ENCODE measurements around the gene ROBO1. TPM values are rescaled to one million over a fixed set of nuclear protein-coding genes. Genes with fewer than 3 reads are reported as not detected.
"Not testable (repeated sequence)": the region's sequence is repeated elsewhere in the genome, so short reads cannot be mapped to it uniquely, and the experiment has no call there.

ROBO1 gene
- total RNA-seq, 1 donor from 2014 or later = 10.8 TPM

- intact Hi-C loops (cut with DNase I) = no loop called here
These were observed 1025.3 kb downstream of the ROBO1 start for GRCh38 chr3:78742491-78742890.

GRCh38 chr3:78742041-78742440, 1025.8 kb downstream of the ROBO1 start:
- intact Hi-C loops (cut with DNase I) = no loop called here
- no peak for DNase-seq (ENCODE audit: missing footprints)
- no peak for ATAC-seq

More at GRCh38 chr3:78742491-78742890, 1025.3 kb downstream of the ROBO1 start:
- no peak for ATAC-seq
- no peak for DNase-seq (ENCODE audit: missing footprints)

- no peak for ATAC-seq
- intact Hi-C loops (cut with DNase I) = no loop called here
- DNase-seq (ENCODE audit: missing footprints) = no peak
These were observed 1026.6 kb downstream of the ROBO1 start for GRCh38 chr3:78741066-78741645.

DNA sequence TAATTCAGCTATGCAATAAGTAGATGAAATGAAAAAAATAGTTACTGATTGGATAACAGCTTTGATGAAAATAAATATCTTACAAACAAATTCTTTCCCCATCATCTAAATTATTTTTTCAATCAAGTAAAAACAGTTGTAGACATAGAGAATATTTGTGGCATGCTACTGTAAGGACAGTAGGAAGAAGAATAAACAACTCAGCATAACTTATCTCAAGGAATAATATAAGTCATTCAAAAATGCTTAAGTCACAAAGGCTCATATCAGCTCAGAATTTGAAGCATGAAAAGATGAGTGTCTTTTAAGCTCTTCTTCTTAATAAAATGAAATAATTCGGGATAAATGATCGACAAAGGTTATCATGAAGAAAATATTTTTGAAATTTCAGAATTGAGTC, 1029.0 kb downstream of the ROBO1 start:
- ATAC-seq = no peak
- intact Hi-C loops (cut with DNase I) = no loop called here
- DNase-seq (ENCODE audit: missing footprints) = no peak

DNA sequence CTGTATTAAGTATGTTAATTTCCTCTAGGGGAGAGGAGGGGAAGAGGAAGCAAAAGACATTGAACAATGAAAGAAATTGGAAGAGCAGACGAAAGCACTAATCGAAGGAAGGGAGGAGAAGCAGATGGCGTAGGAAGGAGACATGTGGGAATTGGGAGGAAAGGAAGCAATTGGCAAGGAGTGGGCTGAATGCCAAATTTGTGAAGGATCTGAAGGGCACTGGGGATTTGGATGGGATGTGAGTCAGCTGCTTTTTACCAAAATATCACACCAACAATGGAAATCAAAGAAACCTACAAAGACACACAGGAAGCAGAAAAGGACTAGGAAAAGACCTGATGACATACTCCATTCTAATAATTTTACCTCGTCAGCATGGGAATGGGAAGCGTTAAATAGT, 1029.8 kb downstream of the ROBO1 start:
- no peak for DNase-seq (ENCODE audit: missing footprints)
- intact Hi-C loops (cut with DNase I) = no loop called here
- ATAC-seq = peak; percentile 85

DNA sequence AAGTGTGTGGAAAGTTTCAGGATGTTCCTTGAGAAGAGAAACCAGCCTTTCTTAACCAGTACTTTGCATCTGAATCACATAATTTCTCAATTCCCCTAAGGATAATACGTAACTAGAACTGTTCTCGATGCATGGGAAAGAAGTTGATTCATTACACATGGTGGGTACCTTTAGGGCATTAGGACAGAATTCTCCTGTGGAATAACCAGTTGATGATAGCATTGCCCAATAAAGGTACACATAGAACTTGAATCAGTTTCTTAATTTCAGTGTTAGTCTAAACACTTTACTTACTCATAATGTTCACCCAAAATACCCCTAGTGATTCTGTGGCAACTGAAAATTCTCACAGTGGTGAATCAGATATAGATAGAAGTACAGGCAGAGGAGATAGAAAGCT, 1030.9 kb downstream of the ROBO1 start:
- ATAC-seq (peak; percentile 49), DNase-seq (ENCODE audit: missing footprints) (no peak)
- intact Hi-C loops (cut with DNase I) = no loop called here

- no peak for DNase-seq (ENCODE audit: missing footprints)
- ATAC-seq = no peak
- intact Hi-C loops (cut with DNase I) = no loop called here
These were observed 1033.7 kb downstream of the ROBO1 start for GRCh38 chr3:78734048-78734637.

GRCh38 chr3:78732893-78733292, 1034.9 kb downstream of the ROBO1 start:
- no peak for DNase-seq (ENCODE audit: missing footprints)
- intact Hi-C loops (cut with DNase I) = no loop called here
- ATAC-seq = no peak

GRCh38 chr3:78732471-78732870, 1035.3 kb downstream of the ROBO1 start:
- DNase-seq (ENCODE audit: missing footprints) = no peak
- intact Hi-C loops (cut with DNase I) = no loop called here
- ATAC-seq = no peak

DNA sequence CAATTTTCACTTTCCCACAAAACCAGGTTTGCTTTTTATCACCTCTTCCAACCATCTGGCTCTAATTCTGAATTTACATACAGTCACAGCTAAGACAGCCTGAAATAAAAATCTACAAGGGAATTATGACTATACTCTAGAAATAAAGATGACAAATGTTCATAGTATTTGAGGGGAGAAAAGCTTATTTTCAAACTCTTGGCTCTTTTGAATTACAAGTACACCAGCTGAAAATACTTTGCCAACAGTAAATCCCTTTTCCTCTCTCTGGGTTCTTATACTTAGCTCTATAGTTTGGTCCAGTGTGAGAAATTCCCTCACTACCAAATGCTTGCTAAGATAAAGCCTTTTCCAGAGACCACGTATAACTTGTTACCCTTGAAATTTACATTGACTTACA, 1037.9 kb downstream of the ROBO1 start:
- intact Hi-C loops (cut with DNase I) = no loop called here
- ATAC-seq (no peak), DNase-seq (ENCODE audit: missing footprints) (no peak)

GRCh38 chr3:78728406-78729145, 1039.2 kb downstream of the ROBO1 start:
- intact Hi-C loops (cut with DNase I) = no loop called here
- DNase-seq (ENCODE audit: missing footprints) (peak; percentile 82), ATAC-seq (peak; percentile 84)

DNA sequence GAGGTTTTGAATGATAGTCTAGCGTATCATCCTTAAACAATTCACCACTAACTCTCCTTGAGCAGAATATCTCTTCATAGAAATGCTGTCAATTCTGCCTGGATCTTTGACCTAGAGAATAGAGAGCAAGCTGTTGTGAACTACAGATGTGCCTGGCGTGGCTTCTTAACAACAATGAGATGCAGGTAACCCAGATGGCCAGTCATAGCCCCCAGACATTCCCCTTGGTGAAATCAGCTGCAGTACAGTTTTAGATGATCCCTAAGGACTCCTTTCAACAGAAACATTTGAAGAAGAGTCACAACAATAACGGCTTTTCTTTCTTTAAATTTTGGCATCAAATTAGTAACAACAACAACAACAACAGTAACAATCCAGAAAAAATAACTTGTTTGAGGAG, 1041.3 kb downstream of the ROBO1 start:
- intact Hi-C loops (cut with DNase I) = no loop called here
- no peak for ATAC-seq
- DNase-seq (ENCODE audit: missing footprints) = no peak

DNA sequence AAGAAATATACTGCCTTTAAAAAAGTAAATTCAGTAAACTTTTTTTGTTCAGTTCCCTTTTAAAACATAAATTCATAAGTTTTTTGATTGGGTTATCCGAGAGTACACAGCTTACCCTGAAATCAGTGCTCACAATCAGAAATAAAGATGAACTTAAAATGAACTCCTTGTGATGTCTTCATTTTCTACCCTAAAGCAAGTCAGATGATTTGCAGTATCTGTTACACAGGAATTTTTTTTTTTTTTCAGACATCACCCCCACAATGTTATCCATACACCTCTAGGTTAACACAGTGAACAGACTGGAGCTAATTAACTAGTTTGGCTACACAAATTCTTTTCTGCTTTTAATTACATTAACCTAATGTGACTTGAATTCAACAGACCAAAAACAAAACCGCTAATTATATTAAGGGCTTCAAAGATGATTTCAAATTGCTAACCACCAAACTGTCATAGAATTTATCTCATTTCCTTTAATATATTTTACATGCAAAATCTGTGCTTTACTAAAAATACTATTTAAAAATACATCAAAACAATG, 1042.0 kb downstream of the ROBO1 start:
- intact Hi-C loops (cut with DNase I) = no loop called here
- DNase-seq (ENCODE audit: missing footprints) = no peak
- ATAC-seq = no peak

DNA sequence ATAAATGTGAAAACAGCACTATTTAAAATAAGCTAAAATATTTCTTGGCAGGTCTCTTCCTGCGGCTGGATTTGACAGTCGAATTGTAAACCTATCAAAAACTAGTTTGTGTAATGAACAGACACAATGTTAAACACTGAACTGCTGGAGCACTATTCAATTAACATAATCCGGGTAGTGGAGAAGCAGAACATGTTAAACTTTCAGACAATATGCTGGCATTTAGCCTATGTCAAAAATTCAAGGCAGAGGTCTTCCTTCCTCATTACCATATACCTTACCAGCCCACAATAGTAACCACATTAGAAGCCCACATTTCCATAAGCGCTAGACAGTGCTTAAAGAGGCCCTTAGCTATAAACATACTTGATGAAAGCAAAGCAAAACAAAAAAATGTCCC, 1042.9 kb downstream of the ROBO1 start:
- DNase-seq (ENCODE audit: missing footprints) (no peak), ATAC-seq (no peak)
- intact Hi-C loops (cut with DNase I) = no loop called here

DNA sequence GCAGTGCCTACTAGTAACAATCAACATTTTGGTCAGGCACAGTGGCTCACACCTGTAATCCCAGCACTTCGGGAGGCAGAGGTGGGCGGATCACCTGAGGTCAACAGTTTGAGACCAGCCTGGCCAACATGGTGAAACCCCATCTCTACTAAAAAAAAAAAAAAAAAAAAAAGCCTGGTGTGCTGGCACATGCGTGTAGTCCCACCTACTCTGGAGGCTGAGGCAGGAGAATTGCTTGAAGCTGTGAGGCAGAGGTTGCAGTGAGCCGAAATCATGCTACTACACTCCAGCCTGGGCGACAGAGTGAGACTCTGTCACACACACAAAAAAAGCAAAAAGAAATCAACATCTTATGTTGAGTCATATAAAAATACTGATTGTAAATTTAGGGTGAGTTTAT, 1043.4 kb downstream of the ROBO1 start:
- intact Hi-C loops (cut with DNase I); DNase-seq (ENCODE audit: missing footprints); ATAC-seq: not testable (repeated sequence)

DNA sequence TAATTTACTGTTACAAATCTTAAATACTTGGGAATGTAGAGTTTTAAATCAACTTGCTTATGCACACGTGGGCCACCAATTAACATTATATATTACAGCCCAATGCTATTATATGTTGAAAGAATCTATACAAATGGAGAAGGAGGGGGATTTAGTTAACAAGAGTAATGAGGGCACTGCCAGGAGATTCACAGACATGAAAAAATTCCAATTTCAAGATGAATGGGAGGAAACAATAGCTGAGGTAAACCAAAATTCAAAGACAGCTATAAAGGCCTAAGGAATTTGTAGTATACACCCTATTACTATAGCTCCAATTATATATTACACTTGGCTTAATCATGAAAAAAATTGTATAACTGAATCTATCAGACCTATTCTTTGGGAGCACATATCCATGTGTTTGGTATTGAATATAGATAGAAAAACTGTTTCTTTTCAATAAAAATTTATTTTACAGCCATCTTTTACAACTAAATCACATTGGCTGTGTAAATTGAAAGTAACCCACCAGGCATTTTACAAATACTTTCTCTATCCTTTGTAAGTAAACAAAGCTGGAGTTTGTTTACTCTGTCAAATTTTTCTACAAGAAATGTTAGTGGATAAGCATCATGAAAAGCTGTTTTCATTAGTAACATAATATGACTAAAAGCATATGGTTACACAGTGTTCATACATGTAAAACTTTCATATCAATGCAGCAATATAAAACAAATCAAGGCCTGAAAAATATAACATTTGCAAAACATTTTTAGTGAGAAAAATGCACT, 1045.8 kb downstream of the ROBO1 start:
- intact Hi-C loops (cut with DNase I) = no loop called here
- ATAC-seq (no peak), DNase-seq (ENCODE audit: missing footprints) (no peak)

- ATAC-seq = no peak
- no peak for DNase-seq (ENCODE audit: missing footprints)
- intact Hi-C loops (cut with DNase I) = no loop called here
These were observed 1049.1 kb downstream of the ROBO1 start for GRCh38 chr3:78718707-78719106.

DNA sequence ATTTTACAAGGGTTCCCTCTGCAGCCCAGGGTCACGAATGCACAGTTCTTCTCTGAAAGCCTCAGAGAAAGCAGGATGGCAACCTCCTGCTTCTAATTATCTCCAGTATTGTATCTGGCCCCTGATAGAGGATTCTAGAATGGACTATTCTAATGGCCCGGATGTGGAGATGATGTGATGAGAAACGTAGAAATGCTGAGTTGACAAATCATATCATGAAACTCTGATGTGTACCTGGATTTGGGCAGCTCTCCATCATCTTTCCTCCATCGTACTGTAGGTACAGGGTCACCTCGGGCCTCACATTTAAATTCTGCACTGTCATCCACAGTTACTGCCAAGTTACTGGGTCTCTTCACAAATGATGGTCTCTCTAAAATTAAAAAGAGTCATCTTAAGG, 1050.8 kb downstream of the ROBO1 start:
- ATAC-seq (no peak), DNase-seq (ENCODE audit: missing footprints) (no peak)
- intact Hi-C loops (cut with DNase I) = no loop called here

- ATAC-seq (no peak), DNase-seq (ENCODE audit: missing footprints) (no peak)
- intact Hi-C loops (cut with DNase I) = no loop called here
These were observed 1054.9 kb downstream of the ROBO1 start for GRCh38 chr3:78712941-78713340.

Data from Right ventricle myocardium inferior (tissue), 1 donor.